GM18858 (cell line): ENCODE data around the gene CT47A1.
"Not testable (repeated sequence)": the region's sequence is repeated elsewhere in the genome, so short reads cannot be mapped to it uniquely, and the experiment has no call there.

Source experiments
- ATAC-seq: cut with Tn5 transposase; IDR thresholded peaks from one replicate; pipeline ENCODE4 v1.9.1; 2021; ENCODE audit not compliant: unreplicated experiment

Gene CT47A1

GRCh38 chrX:120985660-120986059 is at the start of gene CT47A1:
CT47A1 (minus strand) TSS chrX:120985760; CDS start chrX:120985529, 231 bp downstream.
- ATAC-seq: not testable (repeated sequence)

GRCh38 chrX:121032531-121032930 is 47.0 kb upstream of the CT47A1 start:
- no peak for ATAC-seq

- ATAC-seq: no peak
Measured at GRCh38 chrX:121030083-121030482, 44.5 kb upstream of the CT47A1 start.

GRCh38 chrX:121028419-121028818 is 42.9 kb upstream of the CT47A1 start:
- no peak for ATAC-seq

- ATAC-seq: no peak
Measured at GRCh38 chrX:121014826-121015225, 29.3 kb upstream of the CT47A1 start.

GRCh38 chrX:121013897-121014455 is 28.4 kb upstream of the CT47A1 start:
- no peak for ATAC-seq

GRCh38 chrX:121011254-121011653 is 25.7 kb upstream of the CT47A1 start:
- no peak for ATAC-seq

GRCh38 chrX:121010218-121010617 is 24.7 kb upstream of the CT47A1 start:
- ATAC-seq: no peak

GRCh38 chrX:121009764-121010163 is 24.2 kb upstream of the CT47A1 start:
- no peak for ATAC-seq

GRCh38 chrX:121008920-121009319 is 23.4 kb upstream of the CT47A1 start:
- ATAC-seq: no peak

GRCh38 chrX:121000589-121000988 is 15.0 kb upstream of the CT47A1 start:
- no peak for ATAC-seq

GRCh38 chrX:120999413-120999812 is 13.9 kb upstream of the CT47A1 start:
- ATAC-seq: peak; percentile 69

- ATAC-seq: not testable (repeated sequence)
Measured at GRCh38 chrX:120956500-120956899, 29.1 kb downstream of the CT47A1 start, which contains the start of gene CT47A7. CT47A7 (minus strand) TSS chrX:120956600; CDS start chrX:120956345, 255 bp downstream.
